ENCODE measurements around the gene LMBR1.

LMBR1 gene

DNA sequence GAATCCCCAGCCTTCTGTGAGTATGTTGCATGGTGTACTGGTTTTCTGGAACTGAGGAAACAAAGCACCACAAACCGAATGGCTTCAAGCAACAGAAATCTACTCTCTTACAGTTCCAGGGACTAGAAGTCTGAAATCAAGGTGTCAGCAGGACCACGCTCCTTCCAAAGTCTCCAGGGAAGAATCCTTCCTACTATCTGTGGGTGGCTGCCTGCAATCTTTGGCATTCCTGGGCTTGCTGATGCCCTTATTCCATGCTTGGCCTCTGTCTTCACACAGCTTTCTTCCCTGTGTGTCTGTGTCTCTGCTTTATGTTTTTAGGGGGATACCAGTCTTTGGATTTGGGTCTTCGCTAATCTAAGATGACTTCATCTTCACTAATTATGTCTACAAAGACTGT lies 81.3 kb downstream of the LMBR1 start:
- in situ Hi-C loops (cut with MboI; ENCODE audit: low sequenced_read_pairs): loop anchor here (25.0 kb wide), 1 partner anchor 999 kb away; the partner anchor contains the start of gene SHH

DNA sequence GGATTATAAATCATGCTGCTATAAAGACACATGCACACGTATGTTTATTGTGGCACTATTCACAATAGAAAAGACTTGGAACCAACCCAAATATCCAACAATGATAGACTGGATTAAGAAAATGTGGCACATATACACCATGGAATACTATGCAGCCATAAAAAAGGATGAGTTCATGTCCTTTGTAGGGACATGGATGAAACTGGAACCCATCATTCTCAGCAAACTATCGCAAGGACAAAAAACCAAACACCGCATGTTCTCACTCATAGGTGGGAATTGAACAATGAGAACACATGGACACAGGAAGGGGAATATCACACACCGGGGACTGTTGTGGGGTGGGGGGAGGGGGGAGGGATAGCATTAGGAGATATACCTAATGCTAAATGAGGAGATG lies 89.3 kb downstream of the LMBR1 start:
- in situ Hi-C loops (cut with MboI; ENCODE audit: low sequenced_read_pairs): loop anchor here (25.0 kb wide), 1 partner anchor 991 kb away; the partner anchor contains the start of gene SHH

DNA sequence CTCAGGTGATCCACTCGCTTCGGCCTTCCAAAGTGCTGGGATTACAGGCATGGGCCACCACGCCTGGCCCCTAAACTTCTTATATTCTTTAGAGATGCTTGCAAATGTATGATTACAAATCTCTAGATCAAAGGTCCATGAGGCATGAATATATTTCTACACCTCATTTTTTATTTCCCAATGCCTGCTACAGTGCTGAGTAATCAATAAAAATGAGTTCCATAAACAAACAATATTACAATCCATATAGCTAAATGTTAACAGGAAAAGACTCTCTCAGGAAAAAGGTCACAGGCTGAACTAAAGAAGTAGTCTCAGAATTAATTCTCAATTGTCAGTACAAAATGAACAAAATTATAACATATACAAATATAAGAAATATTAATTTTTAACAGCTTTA lies 90.8 kb downstream of the LMBR1 start:
- in situ Hi-C loops (cut with MboI; ENCODE audit: low sequenced_read_pairs): loop anchor here (25.0 kb wide), 1 partner anchor 990 kb away; the partner anchor contains the start of gene SHH

DNA sequence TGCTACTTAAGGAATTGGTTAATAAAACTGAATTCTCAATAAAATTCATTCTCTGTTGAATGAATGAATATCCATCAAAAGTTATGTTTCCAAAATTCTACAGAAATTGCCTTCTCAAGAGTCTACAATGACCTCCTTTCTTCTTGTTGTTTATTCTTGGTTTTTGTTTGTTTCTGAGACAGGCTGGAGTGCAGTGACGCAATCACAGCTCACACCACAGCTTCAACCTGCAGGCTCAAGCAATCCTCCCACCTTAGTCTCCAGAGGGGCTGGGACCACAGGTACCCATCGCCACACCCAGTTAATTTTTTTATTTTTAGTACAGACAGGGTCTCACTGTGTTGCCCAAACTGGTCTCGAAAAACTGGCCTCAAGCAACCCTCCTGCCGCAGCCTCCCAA lies 97.6 kb downstream of the LMBR1 start:
- in situ Hi-C loops (cut with MboI; ENCODE audit: low sequenced_read_pairs): no loop called here

DNA sequence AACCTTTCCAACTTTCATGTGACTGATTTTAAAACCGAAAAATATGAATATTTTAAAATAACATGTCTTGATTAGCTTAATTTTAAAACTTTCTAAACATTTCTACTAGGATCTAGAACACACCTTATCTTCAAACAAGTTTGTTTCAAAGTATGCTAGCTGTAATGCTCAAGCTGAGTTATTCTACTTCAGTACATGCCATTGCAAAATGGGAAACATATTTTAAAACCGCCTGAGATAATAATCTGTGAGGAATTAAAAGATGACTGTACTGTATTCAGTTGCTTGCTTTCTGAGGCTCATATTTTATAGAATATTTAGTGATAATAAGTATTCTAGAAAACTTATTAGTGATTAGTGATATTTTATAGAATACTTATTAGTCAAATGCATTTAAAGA lies 99.6 kb downstream of the LMBR1 start:
- in situ Hi-C loops (cut with MboI; ENCODE audit: low sequenced_read_pairs): no loop called here

DNA sequence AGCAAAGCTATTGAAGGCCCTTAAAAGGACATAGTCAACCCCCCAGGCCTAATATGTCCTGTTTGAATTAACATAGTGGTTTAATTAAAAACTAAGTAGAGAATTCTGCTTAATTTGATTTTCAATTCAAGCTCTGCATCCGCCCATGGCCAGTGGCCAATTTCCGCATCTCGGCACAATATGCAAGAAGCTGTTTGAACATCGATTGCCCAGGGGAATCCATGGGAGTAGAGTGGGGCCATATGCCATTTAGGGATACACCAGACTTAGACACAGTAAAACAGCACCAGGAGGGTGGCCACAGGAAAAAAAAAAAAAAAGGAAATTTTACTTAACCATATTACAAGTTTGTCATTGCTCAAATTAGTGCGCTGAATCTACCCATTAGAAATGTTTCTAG lies 100.4 kb downstream of the LMBR1 start:
- in situ Hi-C loops (cut with MboI; ENCODE audit: low sequenced_read_pairs): no loop called here

DNA sequence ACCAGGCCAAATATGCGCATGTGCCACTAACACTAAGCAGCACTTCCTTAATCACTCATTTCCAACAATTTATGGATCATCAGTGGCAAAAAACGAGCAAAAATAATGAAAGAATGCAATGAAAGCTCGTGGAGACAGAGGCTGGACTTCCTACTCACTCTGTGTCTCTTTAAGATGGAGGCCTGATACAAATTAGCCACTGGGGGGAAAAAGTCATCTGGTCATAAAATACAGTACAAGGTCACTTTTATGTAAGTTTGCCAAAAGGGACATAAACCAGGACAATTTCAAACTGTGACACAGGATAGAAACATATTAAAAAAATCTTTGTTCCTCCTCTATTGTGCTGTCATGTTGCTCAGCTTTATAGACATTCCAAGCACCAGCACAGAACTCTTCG lies 101.7 kb downstream of the LMBR1 start:
- in situ Hi-C loops (cut with MboI; ENCODE audit: low sequenced_read_pairs): no loop called here

DNA sequence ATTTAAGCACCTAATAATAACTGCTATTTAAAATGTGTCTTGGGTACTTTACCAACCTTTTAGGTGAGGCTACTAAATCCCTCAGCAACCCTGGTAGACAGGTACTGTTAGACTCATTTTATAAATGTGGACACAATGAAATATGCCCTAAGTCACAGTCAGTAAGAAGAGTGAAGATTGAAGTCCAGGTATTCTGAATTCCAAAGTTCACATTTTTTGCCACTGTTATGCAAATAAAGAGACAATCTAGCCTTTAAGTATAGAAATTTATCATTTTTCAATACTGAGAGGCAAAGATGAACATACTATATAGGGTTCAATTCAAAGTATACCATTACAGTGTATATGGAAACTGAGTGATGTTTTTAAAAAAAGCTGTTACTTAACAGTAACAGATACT lies 102.7 kb downstream of the LMBR1 start:
- in situ Hi-C loops (cut with MboI; ENCODE audit: low sequenced_read_pairs): no loop called here

DNA sequence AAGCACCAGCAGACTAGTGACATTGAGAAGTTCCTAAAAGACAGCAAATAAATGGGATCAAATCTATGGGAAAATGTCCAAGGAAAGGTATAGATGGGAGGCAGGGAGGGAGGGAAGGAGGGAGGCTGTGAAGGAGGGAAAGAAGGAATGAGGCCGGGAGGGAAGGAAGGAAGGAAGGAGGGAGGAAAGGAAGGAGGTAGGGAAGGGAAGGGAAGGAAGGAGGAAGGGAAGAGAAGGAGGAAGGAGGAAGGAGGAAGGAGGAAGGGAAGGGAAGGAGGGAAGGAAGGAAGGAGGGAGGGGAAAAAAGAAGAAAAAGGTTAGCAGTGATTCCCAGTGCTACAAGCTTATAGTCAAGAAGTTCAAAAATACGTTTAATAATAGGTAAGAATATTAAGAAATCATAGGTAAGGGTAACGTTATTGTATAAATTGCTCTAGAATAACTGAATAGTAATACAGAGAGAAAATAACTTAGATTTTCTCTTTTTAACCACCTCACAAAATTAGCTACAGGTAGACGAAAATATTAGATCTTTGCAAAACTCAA lies 106.9 kb downstream of the LMBR1 start:
- in situ Hi-C loops (cut with MboI; ENCODE audit: low sequenced_read_pairs): no loop called here

DNA sequence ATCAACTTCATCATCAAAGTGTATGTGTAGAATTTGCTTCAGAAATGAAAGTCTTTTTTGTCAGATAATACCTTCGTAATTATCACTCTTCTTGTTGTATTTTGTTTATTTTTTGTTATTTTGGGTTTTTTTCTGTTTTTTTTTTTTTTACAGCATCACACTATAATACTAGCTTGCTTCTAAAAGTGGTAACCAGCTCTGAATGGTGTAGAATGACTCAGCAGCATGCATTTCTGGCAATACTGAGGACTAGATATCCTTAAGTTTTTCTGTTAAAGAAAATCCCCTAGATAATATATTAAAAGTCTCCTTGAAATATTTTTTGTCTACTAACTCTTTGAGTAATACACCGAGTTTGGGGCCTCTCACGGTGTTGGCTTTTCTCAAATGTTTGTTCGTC lies 109.1 kb downstream of the LMBR1 start:
- in situ Hi-C loops (cut with MboI; ENCODE audit: low sequenced_read_pairs): no loop called here

DNA sequence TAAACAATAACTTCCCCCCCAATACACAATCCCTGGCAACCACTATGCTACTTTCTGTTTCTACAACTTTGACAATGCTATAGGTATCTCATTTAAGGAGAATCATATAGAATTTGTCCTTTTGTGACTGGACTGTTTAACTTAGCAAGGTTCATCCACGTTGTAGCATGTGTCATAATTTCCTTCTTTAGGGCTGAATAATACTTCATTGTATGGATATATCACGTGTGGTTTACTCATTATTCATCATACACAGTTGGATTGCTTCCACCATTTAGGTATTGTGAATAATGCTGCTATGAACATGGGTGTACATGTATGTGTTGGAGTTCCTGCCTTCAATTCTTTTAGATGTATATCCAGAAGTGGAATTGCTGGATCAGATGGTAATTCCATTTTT lies 111.0 kb downstream of the LMBR1 start:
- in situ Hi-C loops (cut with MboI; ENCODE audit: low sequenced_read_pairs): no loop called here

DNA sequence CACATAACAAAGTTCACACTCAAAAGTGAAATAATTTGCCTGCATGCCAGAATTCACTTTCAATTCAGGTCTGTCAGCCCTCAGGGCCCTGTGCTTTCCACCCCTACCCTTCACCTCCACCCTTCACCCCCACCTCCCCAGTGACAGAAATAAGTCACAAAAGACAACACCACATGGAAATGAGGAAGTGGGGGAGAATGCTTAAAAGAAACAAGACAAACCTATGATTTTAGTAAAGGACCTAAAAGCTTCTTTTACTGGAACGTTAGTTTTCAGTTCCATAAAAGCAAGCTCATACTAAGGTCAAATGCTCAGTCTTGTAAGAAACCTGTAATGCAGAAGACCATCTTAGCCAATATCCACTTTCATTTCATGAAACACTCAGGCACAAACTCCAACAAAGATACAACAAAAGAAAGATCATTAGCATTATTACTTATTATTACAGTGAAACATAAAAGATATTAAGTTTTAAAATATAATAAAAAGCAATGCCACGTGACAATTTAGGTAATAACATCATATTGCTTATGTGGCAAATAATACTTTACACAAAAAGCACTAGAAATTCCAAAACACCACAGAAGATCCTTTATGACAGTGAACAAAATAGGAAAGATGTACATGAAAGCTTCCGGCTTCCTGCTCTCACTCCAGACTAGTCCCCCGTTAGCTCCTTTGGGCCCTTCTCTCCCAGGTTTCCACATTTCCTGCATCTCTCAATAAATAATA lies 112.1 kb downstream of the LMBR1 start:
- in situ Hi-C loops (cut with MboI; ENCODE audit: low sequenced_read_pairs): no loop called here

DNA sequence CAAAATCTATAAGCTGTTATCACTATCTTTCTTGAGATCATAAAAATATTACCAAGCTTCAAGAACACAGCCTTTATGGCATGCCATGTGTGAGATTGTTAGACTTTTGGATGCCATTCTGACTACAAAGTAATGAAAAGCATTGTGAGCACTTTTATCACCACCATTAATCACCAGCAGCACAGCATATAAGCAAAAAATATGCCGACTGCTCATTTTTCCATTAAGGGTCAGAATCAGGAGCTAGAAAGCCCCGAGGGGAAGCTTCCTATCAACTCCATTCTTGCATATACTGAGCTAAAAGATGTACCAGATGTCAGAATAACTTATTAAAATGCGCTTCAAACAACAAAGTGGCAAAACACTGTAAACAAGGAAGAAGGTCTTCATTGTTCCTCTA lies 114.3 kb downstream of the LMBR1 start:
- in situ Hi-C loops (cut with MboI; ENCODE audit: low sequenced_read_pairs): no loop called here

DNA sequence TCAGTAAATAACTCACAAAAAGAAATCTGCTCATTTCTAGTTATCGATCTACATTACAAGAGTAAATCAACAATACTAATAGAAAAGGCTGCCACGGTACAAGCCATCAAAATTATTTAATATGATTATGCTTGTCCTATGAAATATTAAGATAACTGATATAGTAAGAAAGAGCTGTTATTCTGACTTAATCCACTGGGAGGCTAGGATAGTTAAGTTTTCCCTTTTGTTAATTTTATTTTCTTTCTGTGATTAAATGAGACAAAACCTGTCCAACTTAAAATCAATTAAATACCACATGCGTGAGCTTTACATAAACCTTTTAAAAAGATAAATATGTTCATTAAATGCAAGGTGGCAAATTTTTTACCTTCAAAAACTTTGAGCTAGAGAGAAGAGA lies 114.8 kb downstream of the LMBR1 start:
- in situ Hi-C loops (cut with MboI; ENCODE audit: low sequenced_read_pairs): no loop called here

DNA sequence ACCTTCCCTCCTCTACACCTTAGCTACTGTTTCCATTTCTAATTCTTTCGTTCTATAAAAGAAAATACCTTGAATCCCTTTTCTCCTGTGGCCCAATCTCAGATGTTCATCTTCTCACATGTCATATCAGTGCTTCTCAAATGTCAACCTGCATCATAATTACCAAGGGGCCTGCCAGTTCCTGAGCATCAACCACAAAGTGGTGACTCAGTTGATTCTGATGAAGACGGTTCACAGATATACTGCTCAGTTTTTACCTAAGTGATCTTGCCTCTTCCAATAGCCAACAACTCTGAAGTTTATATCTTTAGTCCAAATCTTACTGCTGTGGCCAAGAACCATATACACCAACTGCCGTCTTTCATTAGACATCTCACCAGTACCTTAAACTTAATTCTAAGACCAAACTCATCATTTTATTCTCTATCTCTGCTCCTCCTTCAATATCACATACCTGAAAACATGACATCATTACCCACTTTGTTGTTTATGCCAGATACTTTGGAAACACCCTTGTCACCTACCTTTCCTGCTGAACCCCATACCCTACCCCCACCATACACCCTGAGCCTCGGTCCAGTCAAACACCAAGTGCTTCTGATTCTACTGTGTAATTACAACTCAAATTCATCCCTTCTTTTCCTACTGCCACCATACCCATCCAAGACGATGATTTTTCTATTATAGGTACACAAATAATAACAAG lies 115.5 kb downstream of the LMBR1 start:
- in situ Hi-C loops (cut with MboI; ENCODE audit: low sequenced_read_pairs): no loop called here

DNA sequence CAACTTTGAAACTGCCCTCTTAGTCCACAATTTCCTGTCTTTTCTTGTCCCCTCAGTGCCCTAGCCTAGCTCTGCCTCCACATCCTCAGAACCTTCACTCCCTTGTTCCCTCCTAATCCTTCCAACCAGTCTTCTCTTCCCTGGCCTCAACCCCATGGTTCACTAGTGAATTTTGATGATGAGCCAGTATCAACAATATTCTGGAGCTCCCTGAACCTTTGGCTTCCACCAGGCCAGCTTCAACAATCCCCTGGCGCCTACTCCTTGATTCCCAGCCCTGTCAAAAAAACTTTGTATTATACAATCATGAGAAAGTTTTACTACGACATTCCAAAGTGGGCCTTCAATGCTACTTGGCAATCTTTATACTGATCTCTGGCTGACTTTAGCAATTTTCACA lies 116.5 kb downstream of the LMBR1 start:
- in situ Hi-C loops (cut with MboI; ENCODE audit: low sequenced_read_pairs): no loop called here

DNA sequence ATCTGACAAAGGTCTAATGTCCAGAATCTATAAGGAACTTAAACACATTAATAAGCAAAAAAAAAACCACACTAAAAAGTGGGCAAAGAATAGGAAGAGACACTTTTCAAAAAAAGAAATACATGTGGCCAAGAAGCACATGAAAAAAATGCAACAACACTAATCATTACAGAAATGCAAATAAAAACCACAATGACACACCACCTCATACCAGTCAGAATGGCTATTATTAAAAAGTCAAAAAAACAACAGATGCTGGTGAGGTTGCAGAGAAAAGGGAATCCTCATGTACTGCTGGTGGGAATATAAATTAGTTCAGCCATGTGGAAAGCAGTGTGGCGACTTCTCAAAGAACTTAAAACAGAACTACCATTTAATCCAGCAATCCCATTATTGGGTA lies 119.0 kb downstream of the LMBR1 start:
- in situ Hi-C loops (cut with MboI; ENCODE audit: low sequenced_read_pairs): no loop called here

DNA sequence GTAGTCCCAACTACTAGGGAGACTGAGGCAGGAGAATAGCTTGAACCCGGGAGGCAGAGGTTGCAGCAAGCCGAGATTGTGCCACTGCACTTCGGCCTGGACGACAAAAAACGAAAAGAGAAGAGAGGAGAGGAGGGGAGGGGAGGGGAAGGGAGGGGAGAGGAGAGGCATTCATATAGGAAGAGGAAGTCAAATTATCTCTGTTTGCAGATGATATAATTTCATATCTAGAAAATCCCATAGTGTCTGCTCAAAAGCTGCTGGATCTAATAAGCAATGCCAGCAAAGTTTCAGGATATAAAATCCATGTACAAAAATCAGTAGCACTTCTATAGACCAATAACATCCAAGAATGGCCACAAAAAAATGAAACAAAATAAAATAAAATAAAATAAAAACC lies 120.3 kb downstream of the LMBR1 start:
- in situ Hi-C loops (cut with MboI; ENCODE audit: low sequenced_read_pairs): no loop called here

DNA sequence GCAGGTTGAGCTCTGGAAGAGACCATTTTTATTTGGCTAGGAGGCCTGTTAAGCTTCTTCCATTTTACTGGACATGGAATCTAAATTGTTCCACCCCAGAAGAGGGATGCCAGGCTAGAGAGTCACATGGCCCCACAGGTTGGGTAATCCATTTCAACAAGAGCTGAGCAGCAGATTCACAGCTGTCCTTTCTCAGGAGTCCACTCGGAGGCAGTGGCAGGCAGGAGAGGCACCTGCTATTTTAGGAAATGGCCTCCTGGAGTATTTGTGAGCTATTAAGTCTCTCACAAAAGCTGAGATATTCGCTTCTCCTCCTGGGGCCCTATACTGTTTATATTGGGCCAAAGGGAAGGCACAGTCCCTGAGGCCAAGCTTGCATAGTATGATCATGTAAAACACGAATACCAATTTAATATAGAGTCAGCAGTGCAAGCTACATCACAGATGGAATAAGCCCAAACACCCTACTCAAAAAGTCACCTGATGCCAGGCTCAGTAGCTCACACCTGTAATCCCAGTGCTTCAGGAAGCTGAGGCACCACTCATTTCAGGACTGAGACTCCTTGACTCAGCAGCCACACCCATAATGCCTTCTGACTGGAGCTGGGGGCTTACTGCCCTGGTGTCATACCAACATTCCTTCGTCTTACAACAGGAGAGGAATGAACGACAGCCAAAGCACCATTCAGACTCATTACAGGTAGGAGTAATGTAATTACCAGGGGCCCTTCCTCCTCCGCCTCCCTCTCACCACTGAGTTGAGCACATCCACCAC lies 124.1 kb downstream of the LMBR1 start:
- in situ Hi-C loops (cut with MboI; ENCODE audit: low sequenced_read_pairs): no loop called here

DNA sequence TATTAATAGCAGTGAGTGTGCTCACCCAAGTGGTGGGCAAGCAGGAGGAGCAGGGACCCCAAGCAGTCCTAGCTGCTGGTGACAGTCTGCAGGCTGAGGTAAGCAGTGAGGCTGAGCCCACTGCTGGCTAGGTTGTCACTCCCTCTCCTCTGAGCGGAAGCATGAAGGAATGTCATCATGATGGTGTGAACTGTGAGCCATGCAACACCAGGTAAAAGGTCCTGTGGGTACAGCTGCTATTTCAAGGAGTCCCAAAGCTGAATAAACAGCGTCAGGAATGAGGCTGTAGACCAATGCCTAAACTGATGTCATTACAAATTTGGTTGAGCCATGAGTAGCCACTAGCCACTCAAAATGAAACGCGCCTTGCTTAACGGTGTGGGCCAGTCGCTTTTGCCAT lies 126.3 kb downstream of the LMBR1 start:
- in situ Hi-C loops (cut with MboI; ENCODE audit: low sequenced_read_pairs): no loop called here

DNA sequence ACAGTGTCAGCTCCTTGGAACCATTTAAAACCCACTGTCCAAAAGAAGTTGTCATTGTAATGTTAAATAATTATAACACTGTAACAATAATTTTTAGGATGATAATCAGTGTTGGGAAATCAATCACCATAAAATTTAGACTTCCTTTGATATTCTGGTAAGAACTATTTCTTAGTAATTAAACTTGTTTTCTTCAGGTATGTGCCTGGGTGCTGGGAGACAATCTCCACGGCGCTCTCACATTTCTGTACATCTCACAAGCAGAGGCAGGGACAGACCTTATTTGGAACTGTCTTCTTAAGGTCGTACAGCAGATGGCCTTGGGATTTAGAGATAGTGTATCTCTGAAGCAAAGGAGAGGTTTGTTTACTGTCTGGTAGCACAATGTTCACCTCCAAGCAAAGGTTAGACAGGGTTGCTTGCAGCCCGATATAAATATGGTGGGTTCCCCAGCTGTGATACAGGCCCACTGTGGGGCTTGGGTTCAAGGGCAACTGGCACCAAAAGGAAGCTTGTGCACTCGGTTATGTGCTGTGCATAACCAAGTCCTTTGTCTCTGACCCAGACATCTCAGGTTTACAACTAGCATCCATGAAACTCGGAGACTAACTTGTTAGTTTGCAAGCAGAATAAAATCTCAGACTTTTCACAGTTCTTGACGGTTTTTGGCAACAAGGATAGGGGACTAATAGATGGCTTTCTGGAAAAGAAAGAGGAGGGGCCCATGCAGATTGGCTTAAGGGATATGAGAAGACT lies 126.9 kb downstream of the LMBR1 start:
- in situ Hi-C loops (cut with MboI; ENCODE audit: low sequenced_read_pairs): no loop called here

All from HL-60/S4 (cell line).